Testis (tissue), 2 donors: ENCODE data around the gene ABCC12.

Source experiments
- CTCF ChIP-seq, 3 experiments: fragments of 450-650 bp in 2 of 3; fragments of 200-600 bp in 1 of 3; sonication (generic) in 1 of 3; IDR thresholded peaks; one replicate each; pipeline ENCODE4 v1.5.1; 2016 to 2019; ENCODE audit warnings: antibody characterized with exemption in 3 of 3, mild to moderate bottlenecking in 2 of 3, moderate library complexity in 1 of 3
- POLR2A ChIP-seq: fragments of 450-650 bp; IDR thresholded peaks from one replicate; pipeline ENCODE4 v1.6.1; 2017; ENCODE audit warnings: antibody characterized with exemption, mild to moderate bottlenecking, moderate library complexity

GRCh38 chr16:48164907-48165715, 9.3 kb upstream of the ABCC12 start:
- peak; percentile 73 to 83 (median 74) for TF ChIP-seq CTCF (IDR thresholded peaks at IDR 0.05)
- no peak for TF ChIP-seq POLR2A
